HUES64 (cell line): ENCODE data around the gene SMIM35. TPM values are rescaled to one million over a fixed set of nuclear protein-coding genes. Genes with fewer than 3 reads are reported as not detected.

ENCODE experiments used
- H3K27ac ChIP-seq: 2 replicates; pipeline ENCODE4 v1.7.0; 2013; ENCODE audit warnings: low read depth, low read length, inconsistent platforms
- H3K27me3 ChIP-seq: 2 replicates; pipeline ENCODE4 v1.6.1; 2013; ENCODE audit warnings: mild to moderate bottlenecking, low read length; ENCODE audit not compliant: insufficient read depth
- H3K36me3 ChIP-seq: 2 replicates; pipeline ENCODE4 v1.6.1; 2013; ENCODE audit warnings: mild to moderate bottlenecking, low read length; ENCODE audit not compliant: insufficient read depth
- H3K4me1 ChIP-seq: 2 replicates; pipeline ENCODE4 v1.6.1; 2013; ENCODE audit warnings: mild to moderate bottlenecking, low read length, moderate library complexity; ENCODE audit not compliant: insufficient read depth
- H3K4me3 ChIP-seq: 2 replicates; pipeline ENCODE4 v1.5.1; 2013; ENCODE audit warnings: mild to moderate bottlenecking, low read length, moderate library complexity
- H3K9ac ChIP-seq: 2 replicates; pipeline ENCODE4 v1.6.1; 2013; ENCODE audit warnings: mild to moderate bottlenecking, low read depth, low read length
- H3K9me3 ChIP-seq: 2 replicates; pipeline ENCODE4 v1.6.1; 2013; ENCODE audit warnings: low read depth, low read length; ENCODE audit not compliant: insufficient read depth
- WGBS: fragments of 150-250, 120-280 bp; methylation state at CpG from one replicate; pipeline ENCODE4 v1.1.7; 2013; ENCODE audit warnings: missing lambda C conversion rate; 5-methylcytosine and 5-hydroxymethylcytosine counted together
- polyA plus RNA-seq, 2 experiments: library from polyadenylated mRNA; stranded (reverse); fragments of 50-300 nt; gene quantifications; one replicate each; pipeline ENCODE4 v1.2.3, GENCODE V29; 2013

SMIM35 gene
- polyA plus RNA-seq (2013, experiment 1 of 2): not detected
- not detected for polyA plus RNA-seq (2013, experiment 2 of 2)

GRCh38 chr11:118086913-118087768, at the start of gene SMIM35:
Gene SMIM35 (minus strand): TSS chr11:118086963. CDS start chr11:118086757, 206 bp downstream.
- Histone ChIP-seq H3K27me3 (no peaks in the 10 kb centered on the region), H3K27ac (no peak within 1 kb of the TSS), H3K9me3 (0 out of 2 replicates have a peak, but pooled peaks cover 2% of the 10 kb centered on the region), H3K36me3 (no peaks in the 10 kb centered on the region), H3K4me1 (no peaks in the 10 kb centered on the region), H3K4me3 (no peak within 1 kb of the TSS), H3K9ac (no peak within 1 kb of the TSS)
- 90% methylated on average over 5 of the region's 5 CpGs for WGBS

GRCh38 chr11:118136341-118136740, 49.6 kb upstream of the SMIM35 start:
- H3K4me3 ChIP-seq: no peak overlapping the region
- no peaks in the 10 kb centered on the region for H3K9me3 ChIP-seq

GRCh38 chr11:118135796-118136165, 49.0 kb upstream of the SMIM35 start:
- Histone ChIP-seq H3K4me1 (no peaks in the 10 kb centered on the region), H3K27ac (no peak overlapping the region), H3K36me3 (no peaks in the 10 kb centered on the region), H3K27me3 (no peaks in the 10 kb centered on the region), H3K9ac (no peak overlapping the region), H3K4me3 (no peak overlapping the region), H3K9me3 (no peaks in the 10 kb centered on the region)
- 91% methylated on average over 5 of the region's 5 CpGs for WGBS

More at GRCh38 chr11:118136341-118136740, 49.6 kb upstream of the SMIM35 start:
- no peaks in the 10 kb centered on the region for H3K27me3 ChIP-seq
- H3K27ac ChIP-seq: no peak overlapping the region
- 96% methylated on average over 2 of the region's 2 CpGs for WGBS
- H3K4me1 ChIP-seq: no peaks in the 10 kb centered on the region
- no peaks in the 10 kb centered on the region for H3K36me3 ChIP-seq
- no peak overlapping the region for H3K9ac ChIP-seq

- Histone ChIP-seq H3K27me3 (no peaks in the 10 kb centered on the region), H3K36me3 (no peaks in the 10 kb centered on the region), H3K9ac (no peak overlapping the region), H3K9me3 (no peaks in the 10 kb centered on the region), H3K4me3 (no peak overlapping the region), H3K4me1 (no peaks in the 10 kb centered on the region), H3K27ac (no peak overlapping the region)
- WGBS: 85% methylated on average over 7 of the region's 7 CpGs
These were observed 48.5 kb upstream of the SMIM35 start for GRCh38 chr11:118135051-118135795.

- WGBS: 92% methylated on average over 10 of the region's 10 CpGs
- Histone ChIP-seq H3K27ac (no peak overlapping the region), H3K4me3 (no peak overlapping the region), H3K4me1 (no peaks in the 10 kb centered on the region), H3K27me3 (no peaks in the 10 kb centered on the region), H3K9ac (no peak overlapping the region), H3K36me3 (no peaks in the 10 kb centered on the region), H3K9me3 (no peaks in the 10 kb centered on the region)
These were observed 47.1 kb upstream of the SMIM35 start for GRCh38 chr11:118133816-118134215.

- Histone ChIP-seq H3K4me3 (no peak overlapping the region), H3K36me3 (no peaks in the 10 kb centered on the region), H3K27me3 (no peaks in the 10 kb centered on the region), H3K27ac (no peak overlapping the region), H3K9ac (no peak overlapping the region), H3K9me3 (no peaks in the 10 kb centered on the region), H3K4me1 (no peaks in the 10 kb centered on the region)
- 91% methylated on average over 14 of the region's 15 CpGs for WGBS
These were observed 45.8 kb upstream of the SMIM35 start for GRCh38 chr11:118132385-118133151.

GRCh38 chr11:118129471-118130172, 42.9 kb upstream of the SMIM35 start:
- no peaks in the 10 kb centered on the region for H3K4me1 ChIP-seq
- no peaks in the 10 kb centered on the region for H3K27me3 ChIP-seq
- no peaks in the 10 kb centered on the region for H3K9me3 ChIP-seq
- H3K36me3 ChIP-seq: no peaks in the 10 kb centered on the region
- no peak overlapping the region for H3K9ac ChIP-seq
- H3K27ac ChIP-seq: no peak overlapping the region
- no peak overlapping the region for H3K4me3 ChIP-seq
- 86% methylated on average over 6 of the region's 6 CpGs for WGBS

GRCh38 chr11:118128721-118129470, 42.1 kb upstream of the SMIM35 start:
- H3K27me3 ChIP-seq: no peaks in the 10 kb centered on the region
- WGBS: 91% methylated on average over 11 of the region's 11 CpGs

GRCh38 chr11:118128310-118128709, 41.5 kb upstream of the SMIM35 start:
- Histone ChIP-seq H3K4me3 (no peak overlapping the region), H3K4me1 (no peaks in the 10 kb centered on the region)
- 90% methylated on average over 4 of the region's 4 CpGs for WGBS

More at GRCh38 chr11:118128721-118129470, 42.1 kb upstream of the SMIM35 start:
- H3K9ac ChIP-seq: no peak overlapping the region
- H3K27ac ChIP-seq: no peak overlapping the region
- H3K36me3 ChIP-seq: no peaks in the 10 kb centered on the region
- H3K9me3 ChIP-seq: no peaks in the 10 kb centered on the region
- H3K4me1 ChIP-seq: no peaks in the 10 kb centered on the region
- no peak overlapping the region for H3K4me3 ChIP-seq

More at GRCh38 chr11:118128310-118128709, 41.5 kb upstream of the SMIM35 start:
- H3K27ac ChIP-seq: no peak overlapping the region
- no peak overlapping the region for H3K9ac ChIP-seq
- no peaks in the 10 kb centered on the region for H3K9me3 ChIP-seq
- H3K36me3 ChIP-seq: no peaks in the 10 kb centered on the region
- no peaks in the 10 kb centered on the region for H3K27me3 ChIP-seq
